NCI-H446 (cell line): ENCODE data around the gene LNX1.

Source experiments
- DNase-seq, 2 experiments: peaks; one replicate each; lab custom pipeline; 2025; lab: John Stamatoyannopoulos, UW

Gene LNX1

GRCh38 chr4:53534684-53535083, 56.6 kb downstream of the LNX1 start:
- DNase-seq, result no peak

DNA sequence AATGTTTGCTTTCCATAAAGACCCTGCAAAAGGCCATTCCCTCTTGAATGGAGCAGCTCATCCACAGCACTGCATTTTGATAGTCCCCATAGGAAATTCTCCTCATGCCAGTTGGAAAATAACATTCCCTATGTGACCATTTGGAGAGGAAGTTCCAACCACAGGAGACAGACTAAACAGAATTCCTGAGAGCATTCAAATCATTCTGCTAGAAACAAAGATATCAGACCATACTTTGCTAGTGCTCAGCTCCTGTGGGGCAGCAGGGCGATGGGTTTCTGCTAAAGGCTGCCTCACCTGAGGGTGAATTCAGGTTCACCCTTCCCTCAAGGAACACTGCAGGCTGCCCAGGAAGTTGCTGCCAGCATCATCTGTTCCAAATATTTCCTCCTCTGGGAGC, 58.8 kb downstream of the LNX1 start:
- DNase-seq, result no peak

DNA sequence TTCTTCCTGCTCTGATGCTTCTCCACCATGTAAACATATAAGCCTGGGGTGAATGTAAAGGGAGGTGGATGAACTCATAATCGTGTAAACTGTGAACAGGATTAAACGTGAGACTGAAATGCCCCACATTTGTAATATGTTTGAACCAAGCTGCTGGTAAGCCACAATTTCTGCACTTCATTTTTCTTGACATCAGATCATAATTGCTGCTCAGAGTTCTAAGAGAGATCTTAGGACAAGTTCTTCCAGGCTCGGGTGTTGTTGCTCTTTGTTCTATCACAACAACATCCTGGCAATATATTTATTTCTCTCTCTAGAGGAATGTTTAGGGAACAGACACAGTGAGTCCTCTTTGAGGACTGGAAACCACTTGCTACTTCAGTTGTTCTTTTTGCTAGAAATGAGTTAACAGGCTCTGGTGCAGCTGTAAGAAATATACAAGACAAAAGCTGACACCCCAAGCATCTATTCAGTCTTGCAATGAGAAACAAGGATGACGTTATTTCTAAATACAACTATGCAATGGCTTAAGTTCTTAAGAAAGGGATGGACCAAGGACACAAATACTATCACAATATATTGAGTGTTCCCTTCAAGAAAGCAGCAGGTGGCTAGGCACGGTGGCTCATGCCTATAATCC, 59.6 kb downstream of the LNX1 start:
- no peak for DNase-seq

- no peak for DNase-seq
Measured at GRCh38 chr4:53529025-53529424, 62.3 kb downstream of the LNX1 start.

DNA sequence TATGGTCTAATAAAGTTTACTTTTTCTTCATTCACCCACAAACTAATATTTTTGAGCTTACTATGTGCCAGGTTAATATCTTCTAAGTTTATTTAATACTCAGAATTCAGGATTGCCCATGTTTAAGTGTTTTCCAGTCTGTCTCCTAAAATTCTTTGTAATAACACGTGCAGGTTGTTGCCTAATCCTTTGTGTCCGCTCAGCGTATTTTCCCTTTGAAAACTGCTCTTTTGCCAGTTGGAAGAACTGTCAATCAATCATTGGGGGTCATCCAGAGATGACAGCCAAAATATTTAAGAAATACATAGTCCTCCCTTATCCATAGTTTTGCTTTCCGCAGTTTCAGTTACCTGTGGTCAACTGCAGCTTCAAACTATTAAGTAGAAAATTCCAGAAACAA, 63.4 kb downstream of the LNX1 start:
- no peak for DNase-seq

DNA sequence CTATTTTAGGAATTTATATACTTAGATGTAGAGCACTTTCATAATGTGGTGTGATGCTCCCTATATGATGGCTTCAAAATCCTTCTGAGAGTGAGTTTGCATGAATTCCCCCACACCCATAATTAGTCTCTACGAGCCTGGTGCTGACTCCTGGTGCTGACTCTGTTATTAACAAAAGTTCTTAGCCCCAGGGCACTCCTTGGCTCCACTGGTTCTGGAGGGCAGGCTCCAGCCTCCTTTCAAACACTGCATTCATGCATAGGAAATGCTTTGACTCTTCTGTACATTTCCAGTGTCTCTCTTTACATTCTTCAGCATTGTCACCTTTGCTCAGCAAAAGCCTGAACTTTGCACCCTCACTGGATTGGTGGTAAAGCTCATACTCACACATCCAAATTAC, 64.0 kb downstream of the LNX1 start:
- no peak for DNase-seq

- no peak for DNase-seq
Measured at GRCh38 chr4:53522334-53522733, 69.0 kb downstream of the LNX1 start.

GRCh38 chr4:53520116-53520515, 71.2 kb downstream of the LNX1 start:
- DNase-seq, result no peak

DNA sequence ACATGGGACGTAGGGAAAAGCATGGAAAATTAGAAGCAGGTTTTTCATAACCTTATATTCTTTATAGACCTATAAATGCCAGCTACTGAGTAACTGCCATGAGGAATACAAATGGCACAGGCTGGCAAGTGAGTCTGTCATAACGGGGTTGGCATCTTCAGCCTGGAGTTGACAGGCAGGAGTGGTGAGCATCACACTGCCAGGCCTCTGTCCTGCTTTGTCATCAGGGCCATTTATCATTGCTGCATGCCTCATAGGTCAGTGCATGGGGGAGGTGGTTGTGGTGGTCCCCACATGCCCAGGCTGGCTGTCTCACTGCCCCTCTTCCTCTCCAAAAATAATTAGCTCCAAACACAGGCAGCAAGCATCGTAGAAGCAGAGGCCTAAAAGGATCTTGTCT, 72.5 kb downstream of the LNX1 start:
- DNase-seq, result no peak

GRCh38 chr4:53515076-53515475, 76.2 kb downstream of the LNX1 start:
- DNase-seq, result no peak

DNA sequence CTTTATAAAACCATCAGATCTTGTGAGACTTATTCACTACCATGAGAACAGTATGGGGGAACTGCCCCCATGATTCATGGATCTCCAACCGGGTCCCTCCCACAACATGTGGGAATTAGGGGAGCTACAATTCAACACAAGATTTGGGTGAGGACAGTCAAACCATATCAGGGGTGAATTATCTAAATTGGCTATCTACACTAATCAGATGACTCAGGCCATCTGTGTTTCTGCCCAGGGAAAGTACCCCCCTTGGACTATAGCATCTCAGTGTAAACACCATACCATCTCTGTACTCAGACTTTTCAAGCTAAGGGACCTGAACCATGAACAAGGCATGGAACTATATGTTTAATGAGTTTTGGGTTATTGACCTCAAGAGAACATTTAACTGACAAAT, 76.8 kb downstream of the LNX1 start:
- peak in 1 of 2 experiments; percentile 5 for DNase-seq

DNA sequence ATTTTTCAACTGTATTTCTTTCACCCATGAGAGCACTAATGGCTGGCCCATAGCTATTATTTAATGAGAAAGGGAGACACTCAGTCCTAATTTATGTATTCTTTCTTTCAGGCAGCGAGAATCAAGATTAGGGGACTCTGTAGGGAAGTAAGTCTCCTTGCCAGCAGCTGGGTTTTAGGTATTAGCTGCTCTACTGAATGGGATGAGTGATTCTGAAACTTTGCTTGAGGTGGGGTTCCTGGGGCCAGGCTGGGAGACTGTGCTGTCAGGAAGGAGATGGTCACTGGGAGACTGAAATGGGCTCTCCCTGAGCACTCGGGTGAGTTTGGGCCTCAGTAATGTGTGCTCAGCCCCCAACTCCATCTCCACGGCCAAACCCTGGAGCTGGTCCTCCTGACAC, 78.7 kb downstream of the LNX1 start:
- peak in 1 of 2 experiments; percentile 50 for DNase-seq

- peak; percentile 44 to 67 for DNase-seq
Measured at GRCh38 chr4:53511014-53511413, 80.3 kb downstream of the LNX1 start.

GRCh38 chr4:53510321-53510720, 81.0 kb downstream of the LNX1 start:
- DNase-seq, result no peak

GRCh38 chr4:53508446-53508845, 82.8 kb downstream of the LNX1 start:
- DNase-seq, result no peak

- no peak for DNase-seq
Measured at GRCh38 chr4:53507671-53508286, 83.5 kb downstream of the LNX1 start.

GRCh38 chr4:53507058-53507457, 84.2 kb downstream of the LNX1 start:
- DNase-seq, result no peak

DNA sequence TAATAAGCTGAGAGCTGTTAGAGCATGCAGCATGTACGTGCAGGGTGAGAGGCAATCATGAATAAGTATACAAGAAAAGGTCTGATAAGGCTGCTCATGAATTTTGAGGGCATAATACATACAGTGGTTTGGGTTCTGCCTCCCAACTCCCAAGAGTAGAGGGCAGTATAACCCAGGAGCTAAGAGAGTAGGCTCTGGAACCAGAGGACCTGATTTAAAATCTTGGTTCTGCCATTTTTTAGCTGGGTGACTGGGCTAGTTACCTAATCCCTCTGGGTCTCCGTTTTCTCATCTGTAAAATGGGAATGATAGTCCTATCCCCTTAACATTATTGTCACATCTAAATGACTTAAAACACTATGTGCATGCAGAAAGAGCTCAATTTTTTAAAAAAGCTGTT, 85.3 kb downstream of the LNX1 start:
- DNase-seq, result no peak

GRCh38 chr4:53502094-53502493, 89.2 kb downstream of the LNX1 start:
- DNase-seq, result no peak

DNA sequence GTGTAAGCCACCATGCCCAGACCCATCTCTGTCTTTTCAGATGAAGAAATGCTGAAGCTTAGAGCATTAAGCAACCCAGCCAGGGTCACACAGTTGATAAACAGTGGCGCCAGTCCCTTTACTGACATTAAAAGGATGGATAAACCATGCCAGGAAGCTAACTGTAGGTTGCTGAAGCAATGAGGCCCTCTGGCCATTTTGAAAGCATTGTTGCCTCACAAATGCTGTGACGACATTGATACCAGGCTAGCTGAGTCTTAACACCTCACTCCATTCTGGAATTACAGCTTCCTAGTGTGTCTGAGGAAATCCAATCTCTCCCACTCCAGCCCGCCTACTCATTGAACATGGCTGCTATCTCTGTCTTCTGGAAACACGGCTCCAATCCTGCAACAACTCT, 89.7 kb downstream of the LNX1 start:
- no peak for DNase-seq

- DNase-seq, result no peak
Measured at GRCh38 chr4:53500546-53500945, 90.7 kb downstream of the LNX1 start.

GRCh38 chr4:53499791-53500190, 91.5 kb downstream of the LNX1 start:
- no peak for DNase-seq

DNA sequence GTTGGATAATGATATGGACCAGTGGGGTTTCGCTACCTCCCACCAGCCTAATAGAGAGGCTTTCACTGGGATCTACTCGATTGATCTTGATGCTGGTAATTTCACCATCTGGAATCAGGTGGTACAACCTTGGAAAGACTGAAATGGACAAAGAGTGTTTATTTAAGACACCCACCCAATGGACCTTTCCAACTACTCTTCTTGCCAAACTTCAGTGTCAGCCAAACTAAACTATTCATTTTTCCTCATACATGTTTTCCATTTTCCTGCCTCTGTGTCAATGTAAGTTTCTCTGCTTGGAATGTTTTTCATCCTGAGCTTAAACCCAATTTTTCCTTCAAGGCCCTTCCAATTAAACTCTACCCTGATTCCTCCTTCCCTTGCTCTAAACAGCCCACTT, 92.6 kb downstream of the LNX1 start:
- DNase-seq, result no peak
